Spleen (tissue), 11 donors: ENCODE data around the gene FLNB. TPM values are rescaled to one million over a fixed set of nuclear protein-coding genes. Genes with fewer than 3 reads are reported as not detected.
"Not testable (repeated sequence)": the region's sequence is repeated elsewhere in the genome, so short reads cannot be mapped to it uniquely, and the experiment has no call there.

Source experiments
- DNase-seq: peaks from one replicate; pipeline ENCODE4 v3.0.0-alpha.2; 2020
- H3K27ac ChIP-seq, 8 donors: fragments of 200-600 bp; sonication (generic) in 7 of 8; 1 replicate in 4 of 8; 2 replicates in 4 of 8; pipeline versions ENCODE4 v1.5.0 to v1.8.0; 2016 to 2021; ENCODE audit warnings: inconsistent platforms in 4 of 8, mild to moderate bottlenecking in 4 of 8, moderate library complexity in 1 of 8
- H3K27me3 ChIP-seq, 7 donors: fragments of 200-600 bp; sonication (generic) in 6 of 7; replicated peaks in 1 of 7; 1 replicate in 4 of 7; 2 replicates in 3 of 7; pipeline versions ENCODE4 v1.5.0 to v1.8.0; 2016 to 2021; ENCODE audit warnings: inconsistent platforms in 3 of 7, mild to moderate bottlenecking in 1 of 7
- H3K36me3 ChIP-seq, 6 donors: fragments of 200-600 bp; sonication (generic) in 5 of 6; 1 replicate in 4 of 6; 2 replicates in 2 of 6; pipeline versions ENCODE4 v1.5.0 to v1.8.0; 2016 to 2021; ENCODE audit warnings: inconsistent platforms in 2 of 6
- H3K4me1 ChIP-seq, 6 donors: fragments of 200-600 bp; sonication (generic) in 5 of 6; 1 replicate in 3 of 6; 2 replicates in 3 of 6; pipeline versions ENCODE4 v1.5.0 to v1.8.0; 2016 to 2021; ENCODE audit warnings: inconsistent platforms in 3 of 6
- H3K4me3 ChIP-seq, 8 donors: fragments of 200-600 bp; sonication (generic) in 7 of 8; 1 replicate in 4 of 8; 2 replicates in 4 of 8; pipeline versions ENCODE4 v1.5.0 to v1.8.0; 2016 to 2021; ENCODE audit warnings: inconsistent platforms in 4 of 8, mild to moderate bottlenecking in 4 of 8, moderate library complexity in 2 of 8
- H3K9me3 ChIP-seq, 8 donors: fragments of 200-600 bp; sonication (generic) in 7 of 8; 1 replicate in 4 of 8; 2 replicates in 4 of 8; pipeline versions ENCODE4 v1.5.0 to v1.8.0; 2016 to 2021; ENCODE audit warnings: inconsistent platforms in 4 of 8
- CTCF ChIP-seq, 11 experiments: fragments of 200-600 bp in 7 of 11; fragments of 450-650 bp in 4 of 11; sonication (generic) in 4 of 11; IDR thresholded peaks in 8 of 11; conservative IDR thresholded peaks in 3 of 11; 1 replicate in 7 of 11; 2 replicates in 4 of 11; pipeline versions ENCODE4 v1.4.0 to v1.8.0; 2016 to 2021; ENCODE audit warnings: antibody characterized with exemption in 11 of 11, inconsistent platforms in 4 of 11, mild to moderate bottlenecking in 1 of 11
- POLR2A ChIP-seq, 3 donors: fragments of 450-650 bp; IDR thresholded peaks; one replicate each; pipeline ENCODE4 v1.5.1; 2017; ENCODE audit warnings: antibody characterized with exemption in 3 of 3, mild to moderate bottlenecking in 1 of 3
- POLR2AphosphoS5 ChIP-seq, 3 donors: sonication (generic); formaldehyde crosslinking; IDR thresholded peaks; one replicate each; pipeline ENCODE4 v1.5.1; 2017; ENCODE audit warnings: antibody characterized with exemption in 3 of 3
- WGBS, 5 donors: extraction: QIAGEN DNeasy Blood & Tissue Kit in 3 of 5; methylation state at CpG; one replicate each; pipeline versions ENCODE4 v1.1.5 to v1.1.7; 2013 to 2018; 5-methylcytosine and 5-hydroxymethylcytosine counted together
- intact Hi-C: fragments of 100-400 bp; cut with DNase I; formaldehyde crosslinking; loops from one replicate; pipeline ENCODE4 v1.15.0; 2023; ENCODE audit warnings: low total_unique reads
- polyA plus RNA-seq, 3 donors: library from polyadenylated mRNA; stranded (reverse); fragments of 200-250 nt; gene quantifications; one replicate each; pipeline ENCODE4 v1.2.1, GENCODE V29; 2013
- total RNA-seq, 7 donors: library from RNA; depleted of rRNA in 3 of 7; stranded (reverse); fragments of >200 nt in 3 of 7; fragmentation: NEBNext Ultra II Directional in 4 of 7; extraction: Animal tissue kit (Norgen Biotek cat#: 25700) in 4 of 7; gene quantifications; one replicate each; pipeline versions ENCODE4 v1.1.0 to v1.2.1, GENCODE V29; 2016 to 2021
- donor health status: healthy with polysubstance abuse.
- donor health status: DM: no; HTN: no; CAD: no; lungs with moderate emphysema.
- donor health status: DM: no; HTN: no; CAD: no.
- donor health status: Bipolar disorder and iron deficiency.
- donor health status: healthy.
- donor health status: DM: no; HTN: no; CAD: no.
- donor health status: DM: yes; HTN: yes; CAD: no.

Gene FLNB
- total and polyA plus RNA-seq, 10 donors, result 38.9 to 163 (median 96.7) TPM

GRCh38 chr3:58049143-58049785 is 41.0 kb downstream of the FLNB start:
- Histone ChIP-seq H3K9me3 (no peaks in the 10 kb centered on the region), H3K27me3 (no peaks in the 10 kb centered on the region), H3K27ac (peak overlapping the region; percentile 6 to 75 (median 44)), H3K4me3 (no peak overlapping the region), H3K36me3 (no peaks in the 10 kb centered on the region), H3K4me1 (peaks cover 11 to 74% (median 47%) of the 10 kb centered on the region in 6 donors)
- no peak for TF ChIP-seq CTCF (IDR thresholded peaks at IDR 0.05 in 8 of 11, conservative IDR thresholded peaks at IDR 0.05 in 3 of 11)
- TF ChIP-seq POLR2AphosphoS5 (IDR thresholded peaks at IDR 0.05), result no peak
- TF ChIP-seq POLR2A (IDR thresholded peaks at IDR 0.05), result no peak
- WGBS, 5 donors, result 72 to 82% (median 74%) methylated on average over 10 of the region's 10 CpGs
- intact Hi-C loops, result no loop called here
- DNase-seq, result no peak

DNA sequence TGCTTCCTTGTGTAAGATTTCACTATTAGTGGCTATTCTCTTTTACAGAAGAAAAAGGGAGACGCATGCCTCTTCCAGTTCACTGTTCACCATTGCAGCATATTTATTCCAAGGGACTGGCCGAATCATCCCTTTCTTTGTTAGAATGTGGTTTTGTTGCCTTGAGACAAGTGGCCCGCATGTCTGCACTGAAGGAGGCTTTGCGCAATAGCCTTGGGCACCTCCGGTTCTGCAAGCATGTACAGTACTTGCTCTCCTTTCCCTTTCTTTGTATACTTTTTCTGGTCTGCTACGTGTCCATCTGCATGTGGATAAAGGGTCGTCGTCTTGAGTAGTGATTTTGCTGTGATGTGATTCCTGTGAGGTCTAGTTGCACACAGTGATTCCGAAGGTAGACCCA is 43.0 kb downstream of the FLNB start:
- intact Hi-C loops, result no loop called here
- Histone ChIP-seq H3K27me3 (no peaks in the 10 kb centered on the region), H3K36me3 (no peaks in the 10 kb centered on the region), H3K4me1 (peaks cover 11 to 67% (median 42%) of the 10 kb centered on the region in 6 donors), H3K27ac (peak overlapping the region in 4 of 8 donors; percentile 31 to 56 (median 52)), H3K9me3 (no peaks in the 10 kb centered on the region), H3K4me3 (no peak overlapping the region)
- no peak for DNase-seq
- 38 to 57% (median 41%) methylated on average over 9 of the region's 9 CpGs for WGBS, 5 donors
- TF ChIP-seq POLR2AphosphoS5 (IDR thresholded peaks at IDR 0.05), result peak in 1 of 3 donors; percentile 34
- TF ChIP-seq POLR2A (IDR thresholded peaks at IDR 0.05), result no peak

DNA sequence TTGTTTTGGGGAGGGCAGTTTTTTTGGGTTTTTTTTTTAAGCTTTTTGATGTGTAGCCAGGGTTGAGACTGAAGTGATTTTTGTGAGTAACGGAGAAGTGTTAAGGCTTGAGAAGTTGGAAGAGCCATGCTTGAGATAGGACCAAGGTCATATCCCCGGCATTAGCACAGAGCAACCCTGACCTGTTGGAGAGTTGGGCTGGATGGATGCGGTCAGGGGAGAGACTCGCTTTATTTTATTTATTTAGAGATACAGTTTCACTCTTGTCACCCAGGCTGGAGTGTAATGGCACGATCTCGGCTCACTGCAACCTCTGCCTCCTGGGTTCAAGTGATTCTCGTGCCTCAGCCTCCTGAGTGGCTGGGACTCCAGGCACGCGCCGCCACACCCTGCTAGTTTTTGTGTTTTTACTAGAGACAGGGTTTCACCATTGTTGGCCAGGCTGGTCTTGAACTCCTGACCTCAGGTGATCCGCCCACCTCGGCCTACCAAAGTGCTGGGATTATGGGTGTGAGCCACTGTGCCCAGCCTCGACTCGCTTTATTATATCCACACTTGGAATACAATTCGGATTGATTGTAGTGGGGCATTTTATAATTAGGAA is 43.5 kb downstream of the FLNB start:
- intact Hi-C loops, H3K36me3 ChIP-seq, H3K27me3 ChIP-seq, H3K9me3 ChIP-seq, DNase-seq, H3K4me3 ChIP-seq: not testable (repeated sequence)
- peak overlapping the region in 5 of 8 donors; percentile 31 to 56 (median 52) for H3K27ac ChIP-seq
- 73 to 92% (median 84%) methylated on average over 15 of the region's 15 CpGs for WGBS, 5 donors
- H3K4me1 ChIP-seq, result peaks cover 11 to 67% (median 42%) of the 10 kb centered on the region in 6 donors

- DNase-seq, result no peak
- no peak for TF ChIP-seq POLR2A (IDR thresholded peaks at IDR 0.05)
- TF ChIP-seq POLR2AphosphoS5 (IDR thresholded peaks at IDR 0.05), result no peak
- TF ChIP-seq CTCF (IDR thresholded peaks at IDR 0.05 in 8 of 11, conservative IDR thresholded peaks at IDR 0.05 in 3 of 11), result no peak
- H3K4me3 ChIP-seq, result no peak overlapping the region
- H3K27ac ChIP-seq, result peak overlapping the region in 5 of 8 donors; percentile 31 to 56 (median 52)
- H3K36me3 ChIP-seq, result peaks cover 0 to 4% (median 0%) of the 10 kb centered on the region in 6 donors
- no peaks in the 10 kb centered on the region for H3K27me3 ChIP-seq
- no peaks in the 10 kb centered on the region for H3K9me3 ChIP-seq
- H3K4me1 ChIP-seq, result peaks cover 11 to 64% (median 41%) of the 10 kb centered on the region in 6 donors
- intact Hi-C loops, result no loop called here
- 44 to 63% (median 50%) methylated on average over 8 of the region's 8 CpGs for WGBS, 5 donors
These were observed 44.4 kb downstream of the FLNB start for GRCh38 chr3:58052373-58053273.
